Urinary bladder (tissue), 4 donors: Measurements from ENCODE around the gene TMIGD3. TPM values are rescaled to one million over a fixed set of nuclear protein-coding genes. Genes with fewer than 3 reads are reported as not detected.

Experiments used
- DNase-seq: peaks from one replicate; pipeline ENCODE4 v3.0.0-alpha.2; 2015; ENCODE audit errors: extremely low spot score
- H3K27ac ChIP-seq: one replicate; pipeline ENCODE4 v1.5.1; 2013; ENCODE audit warnings: low read depth, mild to moderate bottlenecking, moderate library complexity
- H3K36me3 ChIP-seq: one replicate; pipeline ENCODE4 v1.6.1; 2013; ENCODE audit warnings: mild to moderate bottlenecking, moderate library complexity; ENCODE audit not compliant: insufficient read depth
- H3K4me1 ChIP-seq: one replicate; pipeline ENCODE4 v1.6.1; 2013; ENCODE audit warnings: mild to moderate bottlenecking, moderate library complexity; ENCODE audit not compliant: insufficient read depth
- H3K4me3 ChIP-seq: one replicate; pipeline ENCODE4 v1.5.1; 2013; ENCODE audit warnings: low read depth, low read length
- WGBS: extraction: QIAGEN DNeasy Blood & Tissue Kit; methylation state at CpG from one replicate; pipeline ENCODE4 v1.1.7; 2013; 5-methylcytosine and 5-hydroxymethylcytosine counted together
- polyA plus RNA-seq: library from polyadenylated mRNA; stranded (reverse); fragments of 200-250 nt; gene quantifications from one replicate; pipeline ENCODE4 v1.2.3, GENCODE V29; 2013
- small RNA-seq: library from RNA; depleted of rRNA; stranded (forward); fragments of <200 nt; gene quantifications from one replicate; pipeline ENCODE3, GENCODE V24; 2014
- total RNA-seq: library from RNA; depleted of rRNA; stranded (reverse); fragments of >200 nt; gene quantifications from one replicate; pipeline ENCODE4 v1.2.3, GENCODE V29; 2014
- donor health status: healthy with polysubstance abuse.
- donor health status: healthy.

The TMIGD3 gene
- total and polyA plus RNA-seq, 2 donors: 0.74 to 5.0 TPM

DNA sequence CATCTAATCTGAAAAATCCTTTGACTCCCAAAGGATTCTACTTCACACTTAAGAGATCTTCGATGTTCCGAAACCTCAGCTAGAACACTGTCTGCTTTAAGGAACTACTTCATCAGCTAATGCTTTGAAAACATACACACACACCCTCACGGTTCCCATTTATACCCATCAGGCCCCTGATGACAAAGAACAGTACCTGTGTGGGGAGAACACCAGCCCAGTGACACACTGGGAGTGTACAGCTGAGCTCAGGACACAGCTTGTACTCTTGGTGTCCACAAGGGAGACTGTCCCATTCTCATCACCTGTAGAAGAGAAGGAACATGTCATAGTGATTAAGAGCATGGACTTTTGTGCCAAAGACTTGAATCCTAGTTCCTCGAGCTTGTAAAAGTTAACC lies 61.0 kb downstream of the TMIGD3 start:
- Histone ChIP-seq H3K36me3 (peaks cover 2% of the 10 kb centered on the region), H3K27ac (no peak overlapping the region), H3K4me1 (no peaks in the 10 kb centered on the region), H3K4me3 (no peak overlapping the region)
- 82% methylated on average over 4 of the region's 4 CpGs for WGBS
- no peak for DNase-seq

DNA sequence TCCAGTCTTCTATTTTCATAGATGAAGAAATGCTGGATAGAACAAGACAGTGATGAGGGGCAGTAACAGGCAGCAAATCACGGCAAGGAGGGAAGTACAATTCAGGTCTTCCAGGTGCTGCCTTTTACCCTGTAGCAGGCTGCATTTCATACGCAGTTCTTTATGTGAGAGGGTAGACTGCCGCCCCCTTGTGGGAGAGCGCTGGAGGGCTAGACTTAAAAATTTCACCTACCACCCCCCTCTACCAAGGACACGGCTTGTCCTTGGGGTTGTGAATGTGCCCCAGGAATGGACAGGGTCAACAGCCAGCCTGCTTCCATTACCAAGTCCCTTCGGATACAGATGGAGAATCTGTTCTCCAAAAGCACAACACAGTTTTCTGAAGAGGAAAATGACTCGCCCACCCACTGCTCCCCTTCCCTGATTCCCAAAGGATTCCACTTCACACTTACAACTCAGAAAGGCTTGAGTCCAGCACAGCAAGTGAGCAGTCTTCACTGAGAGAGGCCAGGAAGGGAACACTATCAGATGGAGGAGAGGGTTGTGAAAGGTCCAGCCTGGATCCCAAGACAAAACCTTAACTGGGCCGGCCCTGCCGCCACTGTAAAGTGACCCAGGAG lies 61.8 kb downstream of the TMIGD3 start:
- WGBS: 67% methylated on average over 9 of the region's 9 CpGs
- no peak overlapping the region for H3K27ac ChIP-seq
- no peak for DNase-seq
- H3K4me3 ChIP-seq: no peak overlapping the region
- H3K4me1 ChIP-seq: no peaks in the 10 kb centered on the region
- peaks cover 2% of the 10 kb centered on the region for H3K36me3 ChIP-seq

DNA sequence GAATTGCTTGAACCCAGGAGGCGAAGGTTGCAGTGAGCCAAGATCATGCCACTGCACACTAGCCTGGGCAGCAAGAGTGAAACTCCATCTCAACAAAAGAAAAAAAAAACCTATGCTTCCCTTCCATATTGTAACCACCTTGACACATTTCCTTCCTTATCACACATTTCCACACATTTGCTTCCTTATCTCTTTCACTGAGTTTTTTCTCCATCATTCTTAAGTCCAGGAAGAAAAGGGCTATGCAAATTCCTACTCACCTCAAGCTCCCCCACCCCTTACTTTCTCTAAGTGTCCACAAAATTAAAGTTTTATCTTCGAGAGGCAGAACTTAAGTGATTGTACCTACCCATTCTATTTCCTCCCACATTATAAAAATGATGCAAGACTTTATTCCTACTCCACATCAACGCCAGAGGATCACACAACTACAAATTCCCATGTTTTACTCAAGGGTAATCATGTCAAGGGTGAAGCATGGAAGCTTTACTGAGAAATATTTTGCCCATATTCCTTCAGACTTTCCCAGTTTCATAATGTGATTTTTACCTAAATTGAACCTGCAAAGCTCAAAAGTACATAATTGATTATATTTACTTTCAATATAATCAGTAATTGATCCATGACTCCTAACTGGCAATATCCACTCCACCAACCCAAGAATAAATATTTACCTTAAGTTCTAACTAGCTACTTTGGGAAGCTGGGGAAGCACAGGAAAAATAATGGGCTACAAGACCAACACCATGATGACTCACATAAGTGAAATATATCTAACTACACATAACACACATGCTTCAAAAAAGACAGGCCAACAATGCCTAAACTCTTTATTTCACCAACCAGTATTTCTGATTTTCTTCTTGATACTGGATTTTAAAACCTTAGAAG lies 63.7 kb downstream of the TMIGD3 start:
- WGBS: 93% methylated on average over 3 of the region's 3 CpGs
- Histone ChIP-seq H3K4me1 (no peaks in the 10 kb centered on the region), H3K27ac (no peak overlapping the region), H3K36me3 (no peaks in the 10 kb centered on the region), H3K4me3 (no peak overlapping the region)
- DNase-seq: no peak

DNA sequence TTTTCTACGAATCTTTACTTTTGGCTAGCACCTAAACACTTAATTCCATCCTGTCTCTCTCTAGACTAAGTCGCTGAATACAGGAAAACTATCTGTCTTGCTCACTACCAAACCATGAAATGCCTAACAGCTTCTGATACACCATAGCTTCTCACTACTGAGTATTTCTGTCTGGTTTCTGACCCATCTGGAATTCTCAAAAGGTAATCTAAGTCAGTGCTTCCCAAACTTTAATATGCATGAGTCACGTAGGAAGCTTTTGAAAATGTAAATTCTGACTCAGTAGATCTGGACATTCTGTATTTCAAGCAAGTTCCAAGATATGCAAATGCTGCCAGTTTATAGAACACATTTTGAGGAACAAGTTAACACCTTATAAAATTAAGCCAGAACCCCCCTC lies 66.7 kb downstream of the TMIGD3 start:
- Histone ChIP-seq H3K4me3 (no peak overlapping the region), H3K4me1 (no peaks in the 10 kb centered on the region), H3K36me3 (no peaks in the 10 kb centered on the region), H3K27ac (no peak overlapping the region)
- DNase-seq: no peak
- WGBS: 75% methylated on average over 3 of the region's 3 CpGs

Small RNA genes within 50 kb of the gene (small RNA-seq; reads per million reads assigned to genes)
- gene RF00019: not detected
- gene RNU6-792P: not detected

Other genes with a start within 250 kb of the TMIGD3 start
- gene CHIA, start 212.8 kb downstream of the TMIGD3 start, total RNA-seq: not detected
- not detected for gene CHIA, start 212.8 kb downstream of the TMIGD3 start, polyA plus RNA-seq
- 2.5 TPM for gene OVGP1, start 75.9 kb downstream of the TMIGD3 start, total RNA-seq
- 1.5 TPM for gene OVGP1, start 75.9 kb downstream of the TMIGD3 start, polyA plus RNA-seq
- gene WDR77, start 54.4 kb downstream of the TMIGD3 start, total RNA-seq: 21.8 TPM
- gene WDR77, start 54.4 kb downstream of the TMIGD3 start, polyA plus RNA-seq: 27.3 TPM
- 342 TPM for gene ATP5PB, start 54.2 kb downstream of the TMIGD3 start, total RNA-seq
- 303 TPM for gene ATP5PB, start 54.2 kb downstream of the TMIGD3 start, polyA plus RNA-seq
- gene C1orf162, start 29.6 kb downstream of the TMIGD3 start, total RNA-seq: 3.1 TPM
- 28.7 TPM for gene C1orf162, start 29.6 kb downstream of the TMIGD3 start, polyA plus RNA-seq
- gene ADORA3, start within 50 bp of the TMIGD3 start, total RNA-seq: 1.6 TPM
- gene ADORA3, start within 50 bp of the TMIGD3 start, polyA plus RNA-seq: 8.5 TPM
- 89.8 TPM for gene RAP1A, start 116.2 kb upstream of the TMIGD3 start, total RNA-seq
- gene RAP1A, start 116.2 kb upstream of the TMIGD3 start, polyA plus RNA-seq: 199 TPM
- 7.4 TPM for gene INKA2, start 235.8 kb upstream of the TMIGD3 start, total RNA-seq
- 5.4 TPM for gene INKA2, start 235.8 kb upstream of the TMIGD3 start, polyA plus RNA-seq